Measurements from ENCODE around the gene OR8H2. TPM values are rescaled to one million over a fixed set of nuclear protein-coding genes. Genes with fewer than 3 reads are reported as not detected.
"Not testable (repeated sequence)": the region's sequence is repeated elsewhere in the genome, so short reads cannot be mapped to it uniquely, and the experiment has no call there.

Gene OR8H2
- total and polyA plus RNA-seq, 2 donors from 2014 or later: not detected

DNA sequence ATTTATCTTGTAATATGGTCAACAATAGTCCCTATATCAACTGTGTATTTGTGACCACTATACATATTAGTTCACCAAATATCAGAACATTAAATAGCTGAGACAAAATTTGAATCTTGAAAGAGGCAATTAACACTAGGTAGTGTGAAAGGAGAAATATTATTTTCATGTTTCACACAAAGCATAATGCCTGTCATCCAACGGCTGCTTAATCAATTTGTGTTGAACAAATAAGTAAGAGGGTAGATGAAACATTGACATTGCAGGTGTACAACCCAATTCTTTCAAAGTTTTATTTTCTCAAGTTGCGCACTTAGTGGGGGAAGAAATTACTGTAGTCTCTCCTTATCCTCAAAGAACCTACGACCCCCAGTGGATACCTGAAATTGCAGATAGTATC, 13.8 kb upstream of the OR8H2 start:
- intact Hi-C loops (cut with DNase I): no loop called here
- no peak for TF ChIP-seq CTCF (IDR thresholded peaks at IDR 0.05; ENCODE audit: borderline replicate concordance, extremely low read depth, insufficient read depth)
- Histone ChIP-seq H3K36me3 (ENCODE audit: control insufficient read depth in 2 of 3, insufficient read depth in 3 of 3, low read length in 3 of 3) (no peaks in the 10 kb centered on the region), H3K4me1 (ENCODE audit: control insufficient read depth in 2 of 3, insufficient read depth in 2 of 3, low read depth in 1 of 3, low read length in 3 of 3) (no peaks in the 10 kb centered on the region), H3K9ac (ENCODE audit: low read length in 3 of 3) (no peak overlapping the region), H3K27me3 (ENCODE audit: control insufficient read depth, insufficient read depth, low read length) (no peaks in the 10 kb centered on the region), H3K4me3 (ENCODE audit: low read length in 3 of 3) (no peak overlapping the region), H3K9me3 (ENCODE audit: control insufficient read depth in 2 of 3, insufficient read depth in 1 of 3, low read length in 3 of 3) (no peaks in the 10 kb centered on the region), H3K27ac (ENCODE audit: low read depth in 2 of 2, low read length in 2 of 2) (no peak overlapping the region)
- DNase-seq (no peak), FAIRE-seq (no peak)

DNA sequence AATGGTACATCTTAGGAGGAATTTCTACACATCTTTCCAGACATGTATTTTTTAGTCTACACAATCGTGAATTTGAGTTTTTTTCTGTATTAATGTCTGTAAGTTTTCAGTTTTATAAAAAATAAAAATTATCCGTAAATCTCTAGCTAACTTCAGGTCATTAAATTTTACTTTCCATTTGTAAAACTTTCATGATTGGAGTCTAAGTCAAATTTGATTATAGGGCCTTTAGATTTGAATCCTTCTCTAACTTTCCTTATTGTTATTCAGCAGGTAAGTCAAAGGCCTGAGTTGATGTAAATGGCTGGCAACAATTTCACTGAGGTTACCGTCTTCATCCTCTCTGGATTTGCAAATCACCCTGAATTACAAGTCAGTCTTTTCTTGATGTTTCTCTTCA, 10.5 kb upstream of the OR8H2 start, which contains the start of gene OR8I2:
Gene OR8I2, plus strand, starts transcription at position 301 of the 400 bp plus-strand sequence. Its CDS starts 0 bp downstream, at position 301.
- no peak for TF ChIP-seq CTCF (IDR thresholded peaks at IDR 0.05; ENCODE audit: borderline replicate concordance, extremely low read depth, insufficient read depth)

GRCh38 chr11:56122073-56122472, 18.6 kb downstream of the OR8H2 start, which contains the start of gene OR8H3:
Gene OR8H3 (plus strand): TSS chr11:56122373. CDS start chr11:56122373, 0 bp downstream.
- no peak within 1 kb of the TSS for H3K27ac ChIP-seq (ENCODE audit: low read depth in 2 of 2, low read length in 2 of 2)
- intact Hi-C loops (cut with DNase I): no loop called here
- H3K4me3 ChIP-seq (ENCODE audit: low read length in 3 of 3): no peak within 1 kb of the TSS
- no peaks in the 10 kb centered on the region for H3K27me3 ChIP-seq (ENCODE audit: control insufficient read depth, insufficient read depth, low read length)
- TF ChIP-seq CTCF (IDR thresholded peaks at IDR 0.05; ENCODE audit: borderline replicate concordance, extremely low read depth, insufficient read depth): no peak
- no peak within 1 kb of the TSS for H3K9ac ChIP-seq (ENCODE audit: low read length in 3 of 3)
- DNase-seq: no peak
- no peaks in the 10 kb centered on the region for H3K4me1 ChIP-seq (ENCODE audit: control insufficient read depth in 2 of 3, insufficient read depth in 2 of 3, low read depth in 1 of 3, low read length in 3 of 3)
- H3K36me3 ChIP-seq (ENCODE audit: control insufficient read depth in 2 of 3, insufficient read depth in 3 of 3, low read length in 3 of 3): no peaks in the 10 kb centered on the region
- no peaks in the 10 kb centered on the region for H3K9me3 ChIP-seq (ENCODE audit: control insufficient read depth in 2 of 3, insufficient read depth in 1 of 3, low read length in 3 of 3)
- no peak for FAIRE-seq

More for the DNA sequence above, 10.5 kb upstream of the OR8H2 start, which contains the start of gene OR8I2:
- Histone ChIP-seq H3K27ac (ENCODE audit: low read depth in 2 of 2, low read length in 2 of 2) (no peak within 1 kb of the TSS), H3K4me1 (ENCODE audit: control insufficient read depth in 2 of 3, insufficient read depth in 2 of 3, low read depth in 1 of 3, low read length in 3 of 3) (no peaks in the 10 kb centered on the region), H3K27me3 (ENCODE audit: control insufficient read depth, insufficient read depth, low read length) (no peaks in the 10 kb centered on the region), H3K36me3 (ENCODE audit: control insufficient read depth in 2 of 3, insufficient read depth in 3 of 3, low read length in 3 of 3) (no peaks in the 10 kb centered on the region), H3K4me3 (ENCODE audit: low read length in 3 of 3) (no peak within 1 kb of the TSS), H3K9ac (ENCODE audit: low read length in 3 of 3) (no peak within 1 kb of the TSS), H3K9me3 (ENCODE audit: control insufficient read depth in 2 of 3, insufficient read depth in 1 of 3, low read length in 3 of 3) (no peaks in the 10 kb centered on the region)
- no peak for DNase-seq
- intact Hi-C loops (cut with DNase I): no loop called here
- FAIRE-seq: no peak

DNA sequence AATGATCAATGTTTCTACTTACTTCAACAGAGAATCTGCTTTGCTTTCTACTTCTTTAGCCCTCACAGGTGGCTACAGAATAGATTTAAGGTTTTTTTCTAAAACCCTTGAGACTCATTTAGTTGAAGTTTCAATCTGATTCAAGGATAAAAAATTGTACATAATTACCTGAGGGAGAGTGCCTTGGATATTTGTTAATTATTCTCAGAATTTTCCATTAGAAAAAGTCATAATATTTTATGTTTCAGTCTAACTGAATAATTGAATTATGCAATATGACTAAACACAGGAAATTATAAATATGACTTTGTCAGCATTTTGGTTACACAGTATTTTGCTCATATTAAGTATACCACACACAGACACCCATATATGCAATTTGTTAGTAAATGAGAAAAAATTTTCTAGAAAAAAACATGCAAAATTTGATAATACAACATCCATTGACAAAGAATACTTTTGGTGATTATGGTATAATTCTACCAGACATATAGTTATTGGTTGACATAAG, 36.7 kb downstream of the OR8H2 start, which contains the start of gene OR8J3:
Gene OR8J3, minus strand, starts transcription at position 51 of the 511 bp plus-strand sequence. CDS start 2,483 bp downstream, outside the sequence.
- no peak for TF ChIP-seq CTCF (IDR thresholded peaks at IDR 0.05; ENCODE audit: borderline replicate concordance, extremely low read depth, insufficient read depth)
- Histone ChIP-seq H3K27me3 (ENCODE audit: control insufficient read depth, insufficient read depth, low read length) (no peaks in the 10 kb centered on the region), H3K27ac (ENCODE audit: low read depth in 2 of 2, low read length in 2 of 2) (no peak within 1 kb of the TSS), H3K4me1 (ENCODE audit: control insufficient read depth in 2 of 3, insufficient read depth in 2 of 3, low read depth in 1 of 3, low read length in 3 of 3) (no peaks in the 10 kb centered on the region), H3K36me3 (ENCODE audit: control insufficient read depth in 2 of 3, insufficient read depth in 3 of 3, low read length in 3 of 3) (no peaks in the 10 kb centered on the region), H3K9me3 (ENCODE audit: control insufficient read depth in 2 of 3, insufficient read depth in 1 of 3, low read length in 3 of 3) (peaks cover 0 to 9% (median 0%) of the 10 kb centered on the region in 3 donors), H3K9ac (ENCODE audit: low read length in 3 of 3) (no peak within 1 kb of the TSS), H3K4me3 (ENCODE audit: low read length in 3 of 3) (no peak within 1 kb of the TSS)
- FAIRE-seq (no peak), DNase-seq (no peak)
- intact Hi-C loops (cut with DNase I): no loop called here

DNA sequence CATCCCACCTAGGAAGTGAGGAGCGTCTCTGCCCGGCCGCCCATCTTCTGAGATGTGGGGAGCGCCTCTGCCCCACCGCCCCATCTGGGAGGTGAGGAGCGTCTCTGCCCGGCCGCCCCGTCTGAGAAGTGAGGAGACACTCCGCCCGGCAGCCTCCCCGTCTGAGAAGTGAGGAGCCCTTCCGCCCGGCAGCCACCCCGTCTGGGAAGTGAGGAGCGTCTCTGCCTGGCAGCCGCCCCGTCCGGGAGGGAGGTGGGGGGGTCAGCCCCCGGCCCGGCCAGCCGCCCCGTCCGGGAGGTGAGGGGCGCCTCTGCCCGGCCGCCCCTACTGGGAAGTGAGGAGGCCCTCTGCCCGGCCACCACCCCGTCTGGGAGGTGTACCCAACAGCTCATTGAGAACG, 40.2 kb downstream of the OR8H2 start:
- H3K9ac ChIP-seq (ENCODE audit: low read length in 3 of 3); H3K4me3 ChIP-seq (ENCODE audit: low read length in 3 of 3); intact Hi-C loops (cut with DNase I); DNase-seq; H3K27ac ChIP-seq (ENCODE audit: low read depth in 2 of 2, low read length in 2 of 2); H3K9me3 ChIP-seq (ENCODE audit: control insufficient read depth in 2 of 3, insufficient read depth in 1 of 3, low read length in 3 of 3); H3K4me1 ChIP-seq (ENCODE audit: control insufficient read depth in 2 of 3, insufficient read depth in 2 of 3, low read depth in 1 of 3, low read length in 3 of 3); H3K27me3 ChIP-seq (ENCODE audit: control insufficient read depth, insufficient read depth, low read length); FAIRE-seq; H3K36me3 ChIP-seq (ENCODE audit: control insufficient read depth in 2 of 3, insufficient read depth in 3 of 3, low read length in 3 of 3): not testable (repeated sequence)
